GM12878 (cell line): ENCODE results near the gene TEX13D. TPM values are rescaled to one million over a fixed set of nuclear protein-coding genes. Genes with fewer than 3 reads are reported as not detected.

Experiments
- ATAC-seq: fragments of 200-7000 bp; cut with Tn5 transposase; 3 replicates; pipeline ENCODE4 v1.9.1; 2020; ENCODE audit warnings: mild to moderate bottlenecking, moderate library complexity
- BruUV-seq: library from RNA; stranded (reverse); fragments of 400-500 nt; replicated peaks from 2 replicates; lab custom pipeline; 2021; lab: Mats Ljungman, UMichigan
- CTCF ChIA-PET: fragments of 300-600 bp; sonication (Branson Sonifier 250); formaldehyde crosslinking; extraction: SDS; loops from one replicate; lab custom pipeline; 2021; ENCODE audit warnings: inconsistent platforms; lab: Yijun Ruan, JAX
- POLR2A ChIA-PET: fragments of 350-600 bp; formaldehyde crosslinking; extraction: SDS; loops from one replicate; lab custom pipeline; 2021; ENCODE audit warnings: inconsistent platforms; lab: Charles Lee
- RAD21 ChIA-PET: fragments of 300-600 bp; sonication (Branson Sonifier 250); formaldehyde crosslinking; loops from one replicate; lab custom pipeline; 2023; ENCODE audit warnings: antibody characterized with exemption; ENCODE audit not compliant: unreplicated experiment; lab: Charles Lee
- SMC1A ChIA-PET: fragments of 300-600 bp; sonication (Branson Sonifier 250); formaldehyde crosslinking; loops from one replicate; lab custom pipeline; 2023; ENCODE audit not compliant: unreplicated experiment, uncharacterized antibody; lab: Charles Lee
- DNase-seq: peaks from one replicate; pipeline ENCODE4 v3.0.0-alpha.2; 2011; ENCODE audit warnings: low read depth, low spot score
- FAIRE-seq: peaks from 3 replicates; lab custom pipeline; 2011; peaks lifted over from hg19 to GRCh38; lab: Jason Lieb, UNC
- H2AFZ ChIP-seq: 2 replicates; pipeline ENCODE4 v1.6.0; 2011; ENCODE audit warnings: low read depth, low read length, control low read depth; ENCODE audit not compliant: control insufficient read depth
- H3K27ac ChIP-seq: 2 replicates; pipeline ENCODE4 v1.5.1; 2011; ENCODE audit warnings: control low read depth; ENCODE audit not compliant: control insufficient read depth, insufficient read depth
- H3K27me3 ChIP-seq, 2 experiments: replicated peaks in 1 of 2; 2 replicates each; pipeline versions ENCODE4 v1.6.0 to v1.6.1; 2011; ENCODE audit warnings: low read length in 1 of 2; ENCODE audit not compliant: control insufficient read depth in 2 of 2, insufficient read depth in 2 of 2
- H3K36me3 ChIP-seq, 2 experiments: 2 replicates each; pipeline ENCODE4 v1.5.1; 2011; ENCODE audit warnings: low read length in 1 of 2; ENCODE audit not compliant: control insufficient read depth in 2 of 2, insufficient read depth in 2 of 2
- H3K4me1 ChIP-seq: 2 replicates; pipeline ENCODE4 v1.6.1; 2011; ENCODE audit warnings: mild to moderate bottlenecking, low read length, moderate library complexity, mixed read lengths; ENCODE audit not compliant: control insufficient read depth, insufficient read depth
- H3K4me2 ChIP-seq: 2 replicates; pipeline ENCODE4 v1.6.0; 2011; ENCODE audit warnings: control low read depth; ENCODE audit not compliant: control insufficient read depth, insufficient read depth
- H3K4me3 ChIP-seq: fragments of 200-600 bp; sonication (generic); 2 replicates; pipeline ENCODE4 v1.5.1; 2016
- H3K79me2 ChIP-seq: 2 replicates; pipeline ENCODE4 v1.6.0; 2011; ENCODE audit warnings: low read length; ENCODE audit not compliant: control insufficient read depth, insufficient read depth
- H3K9ac ChIP-seq: 2 replicates; pipeline ENCODE4 v1.8.0; 2011; ENCODE audit warnings: low read length, control low read depth, mixed read lengths; ENCODE audit not compliant: control insufficient read depth, insufficient read depth
- H3K9me3 ChIP-seq: replicated peaks from 3 replicates; pipeline ENCODE4 v1.5.1; 2011; ENCODE audit warnings: mild to moderate bottlenecking, low read length; ENCODE audit not compliant: control insufficient read depth, insufficient read depth
- H4K20me1 ChIP-seq: 2 replicates; pipeline ENCODE4 v1.6.0; 2011; ENCODE audit not compliant: control insufficient read depth, insufficient read depth
- CREB1 ChIP-seq: IDR thresholded peaks from 2 replicates; pipeline ENCODE4 v1.6.1; 2012; ENCODE audit warnings: low read depth, mild to moderate bottlenecking, inconsistent platforms
- EGR1 ChIP-seq, 2 experiments: IDR thresholded peaks; 1 replicate in 1 of 2; 2 replicates in 1 of 2; pipeline ENCODE4 v1.6.1; 2011 to 2012; ENCODE audit warnings: low read depth in 2 of 2, low read length in 2 of 2, borderline replicate concordance in 1 of 2, mild to moderate bottlenecking in 1 of 2, moderate library complexity in 1 of 2
- ESRRA ChIP-seq: IDR thresholded peaks from 2 replicates; pipeline ENCODE4 v1.6.1; 2012; ENCODE audit warnings: mild to moderate bottlenecking, low read length, improper control_type of control experiment
- KLF5 ChIP-seq: fragments of 450-650 bp; IDR thresholded peaks from 2 replicates; pipeline ENCODE4 v1.6.1; 2014; ENCODE audit warnings: mild to moderate bottlenecking; ENCODE audit not compliant: partially characterized antibody
- LARP7 ChIP-seq: fragments of 450-650 bp; IDR thresholded peaks from 2 replicates; pipeline ENCODE4 v1.6.1; 2017; ENCODE audit warnings: mild to moderate bottlenecking
- MLLT1 ChIP-seq: fragments of 450-650 bp; IDR thresholded peaks from 2 replicates; pipeline ENCODE4 v1.6.1; 2016; ENCODE audit warnings: mild to moderate bottlenecking
- ZBTB11 ChIP-seq: fragments of 450-650 bp; formaldehyde crosslinking; IDR thresholded peaks from 2 replicates; pipeline ENCODE4 v1.5.0; 2022; ENCODE audit warnings: mild to moderate bottlenecking, missing genetic modification characterization
- ZSCAN29 ChIP-seq: fragments of 450-650 bp; IDR thresholded peaks from 2 replicates; pipeline ENCODE4 v1.6.1; 2017; ENCODE audit warnings: mild to moderate bottlenecking, moderate library complexity
- WGBS: methylation state at CpG from one replicate; pipeline ENCODE4 v1.1.6; 2016; ENCODE audit warnings: low lambda C conversion rate; ENCODE audit not compliant: insufficient replicate concordance, insufficient coverage; ENCODE audit errors: missing lambda C conversion rate; 5-methylcytosine and 5-hydroxymethylcytosine counted together
- in situ Hi-C: fragments of 300-500 bp; cut with MboI; formaldehyde crosslinking; loops from 9 replicates; pipeline ENCODE4 v1.14.3; 2018; ENCODE audit warnings: mixed read lengths
- intact Hi-C: fragments of 100-400 bp; cut with micrococcal nuclease; formaldehyde crosslinking; loops from one replicate; pipeline ENCODE4 v1.14.2; 2022; ENCODE audit not compliant: unreplicated experiment
- polyA plus RNA-seq, 11 experiments: library from polyadenylated mRNA; depleted of rRNA in 4 of 11; unstranded in 6 of 11; stranded (reverse) in 5 of 11; fragments of >200 nt; fragmentation: Nextera tagmentation in 4 of 11; fragmentation: Illumina TruSeq in 1 of 11; extraction: Ambion mirVana in 4 of 11; extraction: Trizol in 1 of 11; gene quantifications; 1 replicate in 1 of 11; 2 replicates in 10 of 11; pipeline versions ENCODE4 v1.2.1 to v1.2.3, GENCODE V29; 2011 to 2016; ENCODE audit warnings: inconsistent platforms in 2 of 11, missing spikeins in 2 of 11, low read depth in 1 of 11
- total RNA-seq, 4 experiments: library from RNA; depleted of rRNA in 3 of 4; stranded (reverse); fragments of >200 nt in 3 of 4; fragmentation: Illumina TruSeq in 1 of 4; extraction: Trizol in 1 of 4; gene quantifications; 2 replicates each; pipeline versions ENCODE4 v1.2.1 to v1.2.3, GENCODE V29; 2013 to 2021

The TEX13D gene
- total and polyA plus RNA-seq, 10 of the 15 experiments (the other 5 are each of a cell fraction or from before 2014, with no cell fraction given), result 0.11 to 2.9 (median 0.19) TPM; not detected in 1

GRCh38 chrX:124347242-124347641 is 14.8 kb downstream of the TEX13D start:
- ChIA-PET POLR2A (no interaction called here), RAD21 (interaction anchor here (0.6 to 1.4 kb wide), 2 partner anchors 20 to 29 kb away, joined by 3 read pairs; no protein-coding TSS in a partner anchor), SMC1A (no interaction called here)
- Histone ChIP-seq H4K20me1 (no peaks in the 10 kb centered on the region), H3K4me1 (no peaks in the 10 kb centered on the region), H3K4me2 (no peak overlapping the region), H3K79me2 (no peaks in the 10 kb centered on the region)
- intact Hi-C loops, result no loop called here
- no TSS peak for BruUV-seq
- TF ChIP-seq ZSCAN29 (no peak), ZBTB11 (CRISPR knock-in tag) (no peak), CREB1 (no peak), LARP7 (no peak), EGR1 (IDR thresholded peaks at IDR 0.05; ENCODE audit: borderline replicate concordance in 1 of 2, low read depth in 2 of 2, low read length in 2 of 2) (no peak), KLF5 (no peak), ESRRA (no peak), MLLT1 (no peak)
- TF ChIP-seq, all 136 proteins: peak for 0
- WGBS, result 5% methylated on average over 5 of the region's 5 CpGs
- DNase-seq (no peak), ATAC-seq (peak; percentile 23; the same call in 1 of the 3 replicates), FAIRE-seq (no peak)
- CTCF ChIA-PET, result no interaction called here
- Histone ChIP-seq H3K9me3 (no peaks in the 10 kb centered on the region; the same call in 2 of the 3 replicates), H3K4me3 (no peak overlapping the region), H3K27ac (no peak overlapping the region), H3K27me3 (no peaks in the 10 kb centered on the region; a peak in 1 of 4 replicates), H2AFZ (no peak overlapping the region), H3K9ac (no peak overlapping the region), H3K36me3 (no peaks in the 10 kb centered on the region)
- in situ Hi-C loops, result no loop called here
